HCT116 (cell line): ENCODE results near the gene CD69. TPM values are rescaled to one million over a fixed set of nuclear protein-coding genes. Genes with fewer than 3 reads are reported as not detected.

Experiments
- ATAC-seq: fragments of 200-7000 bp; cut with Tn5 transposase; 2 replicates; pipeline ENCODE4 v1.9.1; 2020; ENCODE audit warnings: mild to moderate bottlenecking, moderate library complexity
- BruUV-seq: library from RNA; stranded (reverse); fragments of 400-500 nt; replicated peaks from 2 replicates; lab custom pipeline; 2021; lab: Mats Ljungman, UMichigan
- CTCF ChIA-PET: fragments of 300-600 bp; sonication (Branson Sonifier 250); formaldehyde crosslinking; loops from one replicate; lab custom pipeline; 2021; ENCODE audit warnings: antibody characterized with exemption; lab: Charles Lee
- POLR2A ChIA-PET: fragments of 300-600, 350-600 bp; sonication (Branson Sonifier 250); formaldehyde crosslinking; loops from one replicate; lab custom pipeline; 2021; ENCODE audit warnings: antibody characterized with exemption; lab: Charles Lee
- RAD21 ChIA-PET, 2 experiments: fragments of 300-600 bp; sonication (Branson Sonifier 250); formaldehyde crosslinking; loops; one replicate each; lab custom pipeline; 2023; ENCODE audit warnings: low total read pairs in 2 of 2; ENCODE audit not compliant: uncharacterized antibody in 2 of 2, unreplicated experiment in 2 of 2, low non-redundant PET in 1 of 2; lab: Charles Lee
- DNase-seq: peaks from one replicate; pipeline ENCODE4 v3.0.0-alpha.2; 2010; ENCODE audit warnings: low read depth, low spot score
- H2AFZ ChIP-seq: fragments of 200-600 bp; shearing (Covaris generic), sonication (generic); 2 replicates; pipeline ENCODE4 v1.6.1; 2017; ENCODE audit warnings: low read depth, mixed run types, mixed read lengths, antibody characterized with exemption, low read length; ENCODE audit not compliant: poor library complexity, severe bottlenecking
- H3K27ac ChIP-seq: 2 replicates; pipeline ENCODE4 v1.5.1; 2012; ENCODE audit warnings: low read depth, low read length
- H3K27me3 ChIP-seq: fragments of 200-600 bp; sonication (generic); 2 replicates; pipeline ENCODE4 v1.6.1; 2016; ENCODE audit warnings: mixed run types, low read length, mixed read lengths; ENCODE audit not compliant: insufficient read depth
- H3K36me3 ChIP-seq, 2 experiments: fragments of 200-500 bp in 1 of 2; fragments of 200-600 bp in 1 of 2; sonication (Bioruptor generic) in 1 of 2; sonication (generic) in 1 of 2; 2 replicates each; pipeline versions ENCODE4 v1.5.1 to v1.6.1; 2014 to 2016; ENCODE audit warnings: low read length in 2 of 2, inconsistent platforms in 1 of 2, mixed read lengths in 1 of 2, mixed run types in 1 of 2; ENCODE audit not compliant: insufficient read depth in 2 of 2, control insufficient read depth in 1 of 2
- H3K4me1 ChIP-seq, 2 experiments: fragments of 200-600 bp in 1 of 2; sonication (generic) in 1 of 2; 2 replicates each; pipeline versions ENCODE4 v1.5.1 to v1.6.1; 2012 to 2017; ENCODE audit warnings: low read length in 2 of 2, inconsistent platforms in 1 of 2, mild to moderate bottlenecking in 1 of 2, mixed read lengths in 1 of 2, mixed run types in 1 of 2, moderate library complexity in 1 of 2; ENCODE audit not compliant: insufficient read depth in 2 of 2, control insufficient read depth in 1 of 2
- H3K4me2 ChIP-seq: fragments of 200-600 bp; sonication (generic); 2 replicates; pipeline ENCODE4 v1.6.1; 2017; ENCODE audit warnings: mixed run types, low read length, mixed read lengths
- H3K4me3 ChIP-seq, 2 experiments: fragments of 200-600 bp in 1 of 2; sonication (generic) in 1 of 2; replicated peaks in 1 of 2; 2 replicates each; pipeline ENCODE4 v1.5.1; 2011 to 2016; ENCODE audit warnings: low read length in 2 of 2, control low read depth in 1 of 2, low read depth in 1 of 2, mild to moderate bottlenecking in 1 of 2, mixed read lengths in 1 of 2, mixed run types in 1 of 2
- H3K79me2 ChIP-seq: fragments of 200-600 bp; sonication (generic); 2 replicates; pipeline ENCODE4 v1.6.1; 2017; ENCODE audit warnings: mild to moderate bottlenecking, mixed run types, low read length, moderate library complexity, mixed read lengths; ENCODE audit not compliant: insufficient read depth
- H3K9ac ChIP-seq: fragments of 200-600 bp; sonication (generic); 2 replicates; pipeline ENCODE4 v1.6.1; 2016; ENCODE audit warnings: low read length, mixed read lengths
- H3K9me2 ChIP-seq: fragments of 200-600 bp; sonication (generic), shearing (Covaris generic); 2 replicates; pipeline ENCODE4 v1.6.1; 2017; ENCODE audit warnings: mixed run types, mild to moderate bottlenecking, moderate library complexity; ENCODE audit not compliant: insufficient read depth
- H3K9me3 ChIP-seq, 2 experiments: fragments of 200-500 bp in 1 of 2; fragments of 200-600 bp in 1 of 2; sonication (Bioruptor generic) in 1 of 2; sonication (generic) in 1 of 2; 2 replicates each; pipeline ENCODE4 v1.6.1; 2014 to 2017; ENCODE audit warnings: low read length in 2 of 2, mixed read lengths in 2 of 2, inconsistent platforms in 1 of 2, low read depth in 1 of 2, mild to moderate bottlenecking in 1 of 2, mixed run types in 1 of 2, moderate library complexity in 1 of 2; ENCODE audit not compliant: control insufficient read depth in 1 of 2, insufficient read depth in 1 of 2
- H4K20me1 ChIP-seq: fragments of 200-600 bp; sonication (generic), shearing (Covaris generic); 2 replicates; pipeline ENCODE4 v1.6.1; 2017; ENCODE audit warnings: mixed run types, mild to moderate bottlenecking, moderate library complexity; ENCODE audit not compliant: insufficient read depth
- CBX3 ChIP-seq: IDR thresholded peaks from 2 replicates; pipeline ENCODE4 v1.6.1; 2012; ENCODE audit warnings: low read depth
- CEBPB ChIP-seq: IDR thresholded peaks from 2 replicates; pipeline ENCODE4 v1.6.1; 2012; ENCODE audit warnings: low read depth
- ELF1 ChIP-seq: IDR thresholded peaks from 2 replicates; pipeline ENCODE4 v1.6.1; 2012; ENCODE audit warnings: low read depth, borderline replicate concordance
- POLR2A ChIP-seq: IDR thresholded peaks from 2 replicates; pipeline ENCODE4 v1.7.0; 2011; ENCODE audit warnings: borderline replicate concordance; ENCODE audit not compliant: insufficient read depth, insufficient read length; ENCODE audit errors: extremely low read depth
- POLR2AphosphoS5 ChIP-seq: IDR thresholded peaks from 2 replicates; pipeline ENCODE4 v1.6.1; 2011; ENCODE audit warnings: mild to moderate bottlenecking, low read depth, low read length, moderate library complexity
- SRF ChIP-seq: IDR thresholded peaks from 2 replicates; pipeline ENCODE4 v1.6.1; 2012; ENCODE audit warnings: low read depth
- TCF7L2 ChIP-seq: IDR thresholded peaks from 2 replicates; pipeline ENCODE4 v1.7.0; 2011; ENCODE audit warnings: borderline replicate concordance, inconsistent platforms; ENCODE audit not compliant: insufficient read depth, insufficient read length; ENCODE audit errors: extremely low read depth
- YY1 ChIP-seq: IDR thresholded peaks from 2 replicates; pipeline ENCODE4 v1.6.1; 2011; ENCODE audit warnings: low read length, low read depth, moderate library complexity, mild to moderate bottlenecking; ENCODE audit not compliant: insufficient replicate concordance; ENCODE audit errors: extremely low read depth
- ZFX ChIP-seq: fragments of 450-650 bp; IDR thresholded peaks from 2 replicates; pipeline ENCODE4 v1.6.1; 2017
- intact Hi-C: fragments of 100-400 bp; cut with micrococcal nuclease; formaldehyde crosslinking; loops from 2 replicates; pipeline ENCODE4 v1.10.0; 2022
- total RNA-seq: library from RNA; stranded (reverse); gene quantifications from one replicate; pipeline ENCODE4 v1.2.1, GENCODE V29; 2021; ENCODE audit not compliant: unreplicated experiment
- TF ChIP-seq, protein P1 (sequence below): IDR thresholded peaks from 2 replicates; pipeline ENCODE4 v1.6.1; 2011; ENCODE audit warnings: mild to moderate bottlenecking, low read length, moderate library complexity; ENCODE audit not compliant: insufficient replicate concordance; ENCODE audit errors: extremely low read depth
- TF ChIP-seq, protein P2 (sequence below): IDR thresholded peaks from 2 replicates; pipeline ENCODE4 v1.6.1; 2012
- TF ChIP-seq, protein P3 (sequence below): IDR thresholded peaks from 2 replicates; pipeline ENCODE4 v1.6.1; 2012
- TF ChIP-seq, protein P4 (sequence below): IDR thresholded peaks from 2 replicates; pipeline ENCODE4 v1.6.1; 2012; ENCODE audit warnings: low read depth

The CD69 gene
- total RNA-seq, 1 experiment from 2014 or later: not detected

DNA sequence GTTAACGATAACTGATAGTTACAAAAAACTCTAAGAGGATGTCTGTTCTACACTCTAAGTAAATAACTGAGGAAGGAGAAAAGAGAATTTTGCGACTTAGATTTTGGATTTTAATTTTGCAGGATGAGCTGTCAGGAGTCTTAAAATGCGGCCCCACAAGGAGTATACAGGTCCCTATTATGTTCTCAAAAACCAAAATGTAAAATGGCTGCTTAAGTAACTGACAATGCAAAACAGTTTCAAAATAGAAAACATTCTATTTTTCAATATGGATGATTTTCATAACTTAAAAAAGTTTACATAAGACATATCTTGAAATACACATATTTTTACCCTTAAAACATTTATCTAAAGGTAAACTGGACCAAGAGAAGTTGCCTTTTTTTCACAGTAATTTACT is 2.6 kb downstream of the CD69 start (continued):
- TF ChIP-seq, protein P1, sequence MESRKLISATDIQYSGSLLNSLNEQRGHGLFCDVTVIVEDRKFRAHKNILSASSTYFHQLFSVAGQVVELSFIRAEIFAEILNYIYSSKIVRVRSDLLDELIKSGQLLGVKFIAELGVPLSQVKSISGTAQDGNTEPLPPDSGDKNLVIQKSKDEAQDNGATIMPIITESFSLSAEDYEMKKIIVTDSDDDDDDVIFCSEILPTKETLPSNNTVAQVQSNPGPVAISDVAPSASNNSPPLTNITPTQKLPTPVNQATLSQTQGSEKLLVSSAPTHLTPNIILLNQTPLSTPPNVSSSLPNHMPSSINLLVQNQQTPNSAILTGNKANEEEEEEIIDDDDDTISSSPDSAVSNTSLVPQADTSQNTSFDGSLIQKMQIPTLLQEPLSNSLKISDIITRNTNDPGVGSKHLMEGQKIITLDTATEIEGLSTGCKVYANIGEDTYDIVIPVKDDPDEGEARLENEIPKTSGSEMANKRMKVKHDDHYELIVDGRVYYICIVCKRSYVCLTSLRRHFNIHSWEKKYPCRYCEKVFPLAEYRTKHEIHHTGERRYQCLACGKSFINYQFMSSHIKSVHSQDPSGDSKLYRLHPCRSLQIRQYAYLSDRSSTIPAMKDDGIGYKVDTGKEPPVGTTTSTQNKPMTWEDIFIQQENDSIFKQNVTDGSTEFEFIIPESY: no peak
- no peak for TF ChIP-seq YY1

DNA sequence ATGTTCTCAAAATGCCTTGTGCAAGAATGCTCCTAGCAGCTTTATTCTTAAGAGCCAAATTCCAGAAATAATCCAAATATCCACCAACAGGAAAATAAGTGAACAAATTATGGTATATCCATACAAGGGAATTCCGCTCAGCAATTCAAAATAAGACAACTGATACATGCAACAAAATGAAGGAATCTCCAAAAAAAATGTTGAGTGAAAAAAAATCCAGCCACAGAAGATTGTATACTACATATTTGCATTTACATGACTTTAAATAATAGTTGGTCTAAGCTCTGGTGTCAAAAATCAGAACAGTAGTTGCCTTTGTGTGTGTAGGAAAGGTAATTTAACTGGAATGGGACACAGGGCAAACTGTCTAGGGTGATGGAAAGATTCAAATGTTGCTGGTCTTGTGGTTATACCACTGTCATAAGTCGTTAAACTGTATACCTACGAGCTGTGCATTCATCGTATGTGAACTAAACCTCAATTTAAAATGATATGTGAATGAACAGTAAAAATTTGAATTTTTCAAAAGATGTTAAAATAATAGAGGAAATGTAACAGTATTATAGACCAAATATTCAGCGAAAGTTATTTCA is 3.2 kb downstream of the CD69 start:
- Histone ChIP-seq H3K36me3 (no peaks in the 10 kb centered on the region), H3K4me1 (no peaks in the 10 kb centered on the region), H3K4me3 (no peak overlapping the region), H4K20me1 (no peaks in the 10 kb centered on the region), H3K27me3 (peaks cover 72% of the 10 kb centered on the region), H3K9me3 (no peaks in the 10 kb centered on the region), H2AFZ (no peak overlapping the region), H3K79me2 (no peaks in the 10 kb centered on the region), H3K9me2 (no peaks in the 10 kb centered on the region), H3K9ac (no peak overlapping the region), H3K27ac (no peak overlapping the region), H3K4me2 (no peak overlapping the region)
- TF ChIP-seq CBX3 (no peak), CEBPB (no peak), ZFX (no peak), POLR2A (no peak), POLR2AphosphoS5 (no peak), ELF1 (no peak), SRF (no peak), TCF7L2 (no peak)
- TF ChIP-seq, protein P2, sequence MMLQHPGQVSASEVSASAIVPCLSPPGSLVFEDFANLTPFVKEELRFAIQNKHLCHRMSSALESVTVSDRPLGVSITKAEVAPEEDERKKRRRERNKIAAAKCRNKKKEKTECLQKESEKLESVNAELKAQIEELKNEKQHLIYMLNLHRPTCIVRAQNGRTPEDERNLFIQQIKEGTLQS: no peak
- TF ChIP-seq, protein P3, sequence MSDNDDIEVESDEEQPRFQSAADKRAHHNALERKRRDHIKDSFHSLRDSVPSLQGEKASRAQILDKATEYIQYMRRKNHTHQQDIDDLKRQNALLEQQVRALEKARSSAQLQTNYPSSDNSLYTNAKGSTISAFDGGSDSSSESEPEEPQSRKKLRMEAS: no peak
- TF ChIP-seq, protein P4, sequence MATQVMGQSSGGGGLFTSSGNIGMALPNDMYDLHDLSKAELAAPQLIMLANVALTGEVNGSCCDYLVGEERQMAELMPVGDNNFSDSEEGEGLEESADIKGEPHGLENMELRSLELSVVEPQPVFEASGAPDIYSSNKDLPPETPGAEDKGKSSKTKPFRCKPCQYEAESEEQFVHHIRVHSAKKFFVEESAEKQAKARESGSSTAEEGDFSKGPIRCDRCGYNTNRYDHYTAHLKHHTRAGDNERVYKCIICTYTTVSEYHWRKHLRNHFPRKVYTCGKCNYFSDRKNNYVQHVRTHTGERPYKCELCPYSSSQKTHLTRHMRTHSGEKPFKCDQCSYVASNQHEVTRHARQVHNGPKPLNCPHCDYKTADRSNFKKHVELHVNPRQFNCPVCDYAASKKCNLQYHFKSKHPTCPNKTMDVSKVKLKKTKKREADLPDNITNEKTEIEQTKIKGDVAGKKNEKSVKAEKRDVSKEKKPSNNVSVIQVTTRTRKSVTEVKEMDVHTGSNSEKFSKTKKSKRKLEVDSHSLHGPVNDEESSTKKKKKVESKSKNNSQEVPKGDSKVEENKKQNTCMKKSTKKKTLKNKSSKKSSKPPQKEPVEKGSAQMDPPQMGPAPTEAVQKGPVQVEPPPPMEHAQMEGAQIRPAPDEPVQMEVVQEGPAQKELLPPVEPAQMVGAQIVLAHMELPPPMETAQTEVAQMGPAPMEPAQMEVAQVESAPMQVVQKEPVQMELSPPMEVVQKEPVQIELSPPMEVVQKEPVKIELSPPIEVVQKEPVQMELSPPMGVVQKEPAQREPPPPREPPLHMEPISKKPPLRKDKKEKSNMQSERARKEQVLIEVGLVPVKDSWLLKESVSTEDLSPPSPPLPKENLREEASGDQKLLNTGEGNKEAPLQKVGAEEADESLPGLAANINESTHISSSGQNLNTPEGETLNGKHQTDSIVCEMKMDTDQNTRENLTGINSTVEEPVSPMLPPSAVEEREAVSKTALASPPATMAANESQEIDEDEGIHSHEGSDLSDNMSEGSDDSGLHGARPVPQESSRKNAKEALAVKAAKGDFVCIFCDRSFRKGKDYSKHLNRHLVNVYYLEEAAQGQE: no peak
- ChIA-PET POLR2A (no interaction called here), CTCF (interaction anchor here (1.2 kb wide), 1 partner anchor 9 kb away, joined by 3 read pairs; no protein-coding TSS in a partner anchor), RAD21 (no interaction called here)
- BruUV-seq: no TSS peak
- ATAC-seq (no peak), DNase-seq (no peak)
- intact Hi-C loops: no loop called here
